Sigmoid colon (tissue), 7 donors: ENCODE results near the gene COL4A1. TPM values are rescaled to one million over a fixed set of nuclear protein-coding genes. Genes with fewer than 3 reads are reported as not detected.

Source experiments
- DNase-seq: peaks from one replicate; pipeline ENCODE4 v3.0.0-alpha.2; 2019
- H3K27ac ChIP-seq, 4 donors: fragments of 200-600 bp; sonication (generic); one replicate each; pipeline ENCODE4 v1.5.1; 2016 to 2019; ENCODE audit warnings: mild to moderate bottlenecking in 1 of 4
- H3K27me3 ChIP-seq, 3 donors: fragments of 200-600 bp; sonication (generic); one replicate each; pipeline ENCODE4 v1.5.1; 2019; ENCODE audit warnings: mild to moderate bottlenecking in 1 of 3
- H3K36me3 ChIP-seq, 4 donors: fragments of 200-600 bp; sonication (generic); one replicate each; pipeline ENCODE4 v1.5.1; 2016 to 2019
- H3K4me1 ChIP-seq, 4 donors: fragments of 200-600 bp; sonication (generic); one replicate each; pipeline ENCODE4 v1.5.1; 2017 to 2019
- H3K4me3 ChIP-seq, 4 donors: fragments of 200-600 bp; sonication (generic); one replicate each; pipeline ENCODE4 v1.5.1; 2017 to 2019; ENCODE audit warnings: mild to moderate bottlenecking in 2 of 4, moderate library complexity in 1 of 4
- H3K9me3 ChIP-seq, 4 donors: fragments of 200-600 bp in 3 of 4; sonication (generic) in 3 of 4; one replicate each; pipeline versions ENCODE4 v1.5.1 to v1.6.1; 2013 to 2019
- EP300 ChIP-seq, 4 donors: sonication (generic); formaldehyde crosslinking; IDR thresholded peaks; one replicate each; pipeline ENCODE4 v1.6.1; 2017; ENCODE audit warnings: antibody characterized with exemption in 4 of 4
- POLR2A ChIP-seq, 2 donors: fragments of 450-650 bp; IDR thresholded peaks; one replicate each; pipeline ENCODE4 v1.6.1; 2016; ENCODE audit warnings: antibody characterized with exemption in 2 of 2, mild to moderate bottlenecking in 2 of 2, moderate library complexity in 2 of 2
- POLR2AphosphoS5 ChIP-seq, 4 donors: sonication (generic); formaldehyde crosslinking; IDR thresholded peaks; one replicate each; pipeline ENCODE4 v1.6.1; 2017; ENCODE audit warnings: antibody characterized with exemption in 4 of 4
- WGBS, 2 donors: extraction: QIAGEN DNeasy Blood & Tissue Kit; methylation state at CpG; one replicate each; pipeline ENCODE4 v1.1.7; 2013; 5-methylcytosine and 5-hydroxymethylcytosine counted together
- intact Hi-C: fragments of 100-400 bp; cut with DNase I; formaldehyde crosslinking; loops from one replicate; pipeline ENCODE4 v1.15.1; 2023
- polyA plus RNA-seq, 3 donors: library from polyadenylated mRNA; stranded (reverse); fragments of 200-250 nt; gene quantifications; one replicate each; pipeline ENCODE4 v1.2.3, GENCODE V29; 2013
- total RNA-seq, 4 donors: library from RNA; depleted of rRNA; stranded (reverse); fragments of >200 nt; gene quantifications; one replicate each; pipeline ENCODE4 v1.1.0, GENCODE V29; 2016
- TF ChIP-seq, protein P1 (sequence below), 4 experiments: fragments of 450-650 bp in 3 of 4; fragments of 200-600 bp in 1 of 4; IDR thresholded peaks; one replicate each; pipeline ENCODE4 v1.5.1; 2016 to 2019; ENCODE audit warnings: antibody characterized with exemption in 4 of 4, mild to moderate bottlenecking in 3 of 4, moderate library complexity in 2 of 4
- donor health status: healthy with polysubstance abuse.
- donor health status: Bipolar disorder and iron deficiency.
- donor health status: healthy.

The COL4A1 gene
- total and polyA plus RNA-seq, 7 donors, result 9.2 to 598 (median 235) TPM

DNA sequence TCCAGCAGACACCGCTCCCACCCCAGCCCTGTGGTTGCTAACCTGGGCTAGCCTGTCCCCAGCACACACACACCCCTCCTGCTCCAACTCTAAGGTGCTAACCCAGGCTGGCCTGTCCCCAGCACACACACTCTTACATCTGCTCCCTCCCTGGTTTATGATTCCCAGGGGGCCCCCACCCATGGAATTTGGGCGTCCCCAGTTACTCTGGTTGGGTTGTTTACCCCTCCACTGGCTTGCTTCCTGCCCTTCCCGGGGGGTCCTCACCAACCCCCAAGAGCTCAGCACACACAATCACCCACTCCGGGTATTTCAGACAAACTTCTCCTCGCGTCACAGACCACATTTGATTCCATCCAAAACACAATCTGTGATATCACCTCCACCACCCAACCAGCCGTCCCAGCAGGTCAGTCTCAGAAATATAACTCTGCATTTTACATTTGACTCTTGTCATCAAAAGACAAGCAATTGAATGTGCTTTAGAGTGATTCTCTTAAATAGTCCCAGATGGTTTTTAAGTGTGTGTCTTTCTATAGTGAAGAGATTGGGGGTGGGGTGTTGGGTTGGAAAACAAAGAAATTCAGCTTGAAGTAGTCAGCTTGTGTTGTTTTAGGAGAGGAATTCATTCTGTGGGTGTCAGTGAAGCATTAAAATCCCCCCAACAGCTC is 20.2 kb upstream of the COL4A1 start:
- Histone ChIP-seq H3K9me3 (no peaks in the 10 kb centered on the region), H3K4me1 (peaks cover 0 to 100% (median 97%) of the 10 kb centered on the region in 4 donors), H3K27me3 (no peaks in the 10 kb centered on the region), H3K36me3 (no peaks in the 10 kb centered on the region), H3K27ac (peak overlapping the region; percentile 88 to 100 (median 94)), H3K4me3 (no peak overlapping the region)
- intact Hi-C loops, result no loop called here
- DNase-seq, result no peak
- TF ChIP-seq, protein P1, sequence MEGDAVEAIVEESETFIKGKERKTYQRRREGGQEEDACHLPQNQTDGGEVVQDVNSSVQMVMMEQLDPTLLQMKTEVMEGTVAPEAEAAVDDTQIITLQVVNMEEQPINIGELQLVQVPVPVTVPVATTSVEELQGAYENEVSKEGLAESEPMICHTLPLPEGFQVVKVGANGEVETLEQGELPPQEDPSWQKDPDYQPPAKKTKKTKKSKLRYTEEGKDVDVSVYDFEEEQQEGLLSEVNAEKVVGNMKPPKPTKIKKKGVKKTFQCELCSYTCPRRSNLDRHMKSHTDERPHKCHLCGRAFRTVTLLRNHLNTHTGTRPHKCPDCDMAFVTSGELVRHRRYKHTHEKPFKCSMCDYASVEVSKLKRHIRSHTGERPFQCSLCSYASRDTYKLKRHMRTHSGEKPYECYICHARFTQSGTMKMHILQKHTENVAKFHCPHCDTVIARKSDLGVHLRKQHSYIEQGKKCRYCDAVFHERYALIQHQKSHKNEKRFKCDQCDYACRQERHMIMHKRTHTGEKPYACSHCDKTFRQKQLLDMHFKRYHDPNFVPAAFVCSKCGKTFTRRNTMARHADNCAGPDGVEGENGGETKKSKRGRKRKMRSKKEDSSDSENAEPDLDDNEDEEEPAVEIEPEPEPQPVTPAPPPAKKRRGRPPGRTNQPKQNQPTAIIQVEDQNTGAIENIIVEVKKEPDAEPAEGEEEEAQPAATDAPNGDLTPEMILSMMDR (IDR thresholded peaks at IDR 0.05), result no peak
- TF ChIP-seq POLR2AphosphoS5 (IDR thresholded peaks at IDR 0.05) (no peak), EP300 (IDR thresholded peaks at IDR 0.05) (no peak), POLR2A (IDR thresholded peaks at IDR 0.05) (no peak)
- WGBS, 2 donors, result 53 to 71% methylated on average over 7 of the region's 7 CpGs

DNA sequence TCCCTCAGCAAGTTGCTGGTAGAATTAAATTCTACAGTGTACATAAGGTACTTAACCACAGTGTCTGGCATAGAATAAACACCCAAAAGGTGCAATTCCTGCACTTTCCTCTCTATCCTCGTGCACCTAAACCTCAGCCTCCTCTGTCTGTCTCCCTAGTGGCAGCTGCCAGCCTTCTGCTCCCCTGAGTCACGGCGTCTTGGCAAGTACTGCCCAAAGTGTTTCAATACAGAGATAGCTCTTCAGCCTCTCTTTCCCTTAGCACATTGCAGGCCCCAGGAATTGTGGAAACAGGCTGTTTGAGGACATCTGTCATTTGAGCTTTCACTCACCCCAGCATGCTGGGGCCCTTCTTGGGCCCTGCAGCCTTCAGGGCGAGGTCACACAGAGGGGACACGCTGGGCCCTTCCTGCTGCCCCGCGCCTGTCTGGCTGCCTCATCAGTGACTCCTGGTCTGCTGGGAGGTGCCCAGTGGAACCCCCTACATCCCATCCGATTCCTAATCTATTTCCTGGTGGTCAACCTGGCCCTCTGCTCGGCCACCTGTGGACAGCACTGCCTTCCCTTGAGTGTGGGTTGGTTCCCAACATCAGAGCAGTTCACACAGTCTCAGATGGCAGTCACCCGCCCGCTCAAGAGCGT is 19.4 kb upstream of the COL4A1 start:
- peaks cover 0 to 100% (median 97%) of the 10 kb centered on the region in 4 donors for H3K4me1 ChIP-seq
- no peak overlapping the region for H3K4me3 ChIP-seq
- 77 to 92% methylated on average over 12 of the region's 12 CpGs for WGBS, 2 donors
- H3K9me3 ChIP-seq, result no peaks in the 10 kb centered on the region
- no peaks in the 10 kb centered on the region for H3K36me3 ChIP-seq
- intact Hi-C loops, result no loop called here
- peak in 1 of 4 donors; percentile 22 for TF ChIP-seq POLR2AphosphoS5 (IDR thresholded peaks at IDR 0.05)
- TF ChIP-seq, protein P1 (IDR thresholded peaks at IDR 0.05), result no peak
- no peak for DNase-seq
- H3K27me3 ChIP-seq, result no peaks in the 10 kb centered on the region
- H3K27ac ChIP-seq, result peak overlapping the region; percentile 88 to 100 (median 94)

DNA sequence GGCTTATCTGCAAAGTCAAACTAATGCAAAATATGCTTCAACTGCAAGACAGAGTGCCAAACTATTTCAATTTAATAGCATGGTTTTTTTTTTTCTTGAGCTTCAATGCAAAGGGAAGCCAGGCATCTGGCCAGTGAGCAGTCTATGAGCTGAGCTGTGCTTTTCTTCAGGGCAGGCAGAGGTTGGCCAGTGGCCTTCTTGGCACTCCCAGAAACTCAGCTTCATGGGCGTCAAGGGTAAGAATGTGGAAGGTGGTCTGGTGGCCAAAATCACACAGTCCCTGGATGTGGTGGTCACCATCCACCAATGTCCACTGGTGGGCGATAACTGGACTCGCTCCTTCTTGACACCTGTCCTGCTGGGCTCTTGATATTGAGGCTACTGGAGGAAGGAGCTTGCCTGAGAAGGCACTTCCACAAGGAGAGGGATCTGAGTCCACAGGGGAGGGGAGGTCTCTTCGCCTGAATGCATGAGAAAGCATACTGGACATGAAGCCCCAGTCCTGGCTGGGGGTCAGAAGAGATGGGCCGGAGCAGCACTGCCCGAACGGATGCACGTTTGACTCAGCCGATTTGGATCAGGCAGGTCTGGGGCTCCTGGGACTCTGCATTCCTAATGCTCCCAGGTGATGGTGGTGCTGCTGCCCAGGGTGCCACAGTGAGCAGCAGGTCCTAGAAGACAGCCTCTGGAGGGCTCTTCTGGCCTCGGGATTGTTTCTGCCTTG is 17.2 kb upstream of the COL4A1 start:
- Histone ChIP-seq H3K36me3 (no peaks in the 10 kb centered on the region), H3K9me3 (no peaks in the 10 kb centered on the region), H3K27ac (peak overlapping the region; percentile 88 to 100 (median 94)), H3K27me3 (no peaks in the 10 kb centered on the region), H3K4me3 (no peak overlapping the region), H3K4me1 (peaks cover 0 to 100% (median 96%) of the 10 kb centered on the region in 4 donors)
- no peak for TF ChIP-seq POLR2AphosphoS5 (IDR thresholded peaks at IDR 0.05)
- TF ChIP-seq, protein P1 (IDR thresholded peaks at IDR 0.05), result no peak
- no peak for TF ChIP-seq EP300 (IDR thresholded peaks at IDR 0.05)
- no peak for TF ChIP-seq POLR2A (IDR thresholded peaks at IDR 0.05)
- DNase-seq, result peak; percentile 74
- intact Hi-C loops, result no loop called here
- WGBS, 2 donors, result 82 to 90% methylated on average over 10 of the region's 10 CpGs

DNA sequence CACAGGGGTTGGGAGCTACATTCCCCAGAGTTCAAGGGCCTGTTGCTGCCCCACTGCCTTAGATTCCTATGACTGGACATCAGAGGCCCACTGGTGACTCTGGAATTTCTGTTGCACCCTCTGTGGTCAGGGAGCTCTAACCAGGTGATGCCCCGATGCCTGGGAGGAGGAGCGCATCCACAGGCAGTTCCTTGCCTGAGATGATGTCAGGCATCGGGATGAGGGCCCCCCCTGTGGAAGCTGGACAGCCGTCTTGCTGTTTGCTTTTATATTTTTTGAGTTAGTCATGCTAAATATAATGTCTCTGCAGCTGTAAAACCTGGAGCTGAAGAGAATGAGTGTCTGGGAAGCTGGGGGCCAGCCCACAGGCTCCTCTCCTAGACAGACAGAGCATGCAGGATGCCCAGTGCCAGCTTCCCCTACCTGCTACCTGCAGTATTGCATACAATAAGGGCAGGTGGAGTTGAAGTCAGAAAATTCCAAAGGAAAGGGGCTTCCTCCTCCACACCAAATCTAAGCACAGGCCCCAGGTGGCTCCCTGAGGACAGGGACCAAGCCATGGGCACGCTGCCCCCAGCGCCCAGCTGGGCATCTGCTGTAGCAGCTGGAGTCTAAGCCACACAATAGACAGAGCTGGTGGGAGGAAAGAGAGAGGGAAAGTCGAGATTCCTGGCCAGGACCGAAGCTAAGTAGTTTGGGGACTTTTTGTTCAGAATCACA is 16.4 kb upstream of the COL4A1 start:
- Histone ChIP-seq H3K27ac (peak overlapping the region; percentile 88 to 100 (median 94)), H3K4me3 (no peak overlapping the region), H3K36me3 (no peaks in the 10 kb centered on the region), H3K27me3 (no peaks in the 10 kb centered on the region), H3K4me1 (peaks cover 0 to 100% (median 97%) of the 10 kb centered on the region in 4 donors), H3K9me3 (no peaks in the 10 kb centered on the region)
- peak; percentile 77 for DNase-seq
- WGBS, 2 donors, result 79 to 83% methylated on average over 8 of the region's 8 CpGs
- intact Hi-C loops, result no loop called here
- TF ChIP-seq POLR2A (IDR thresholded peaks at IDR 0.05) (no peak), POLR2AphosphoS5 (IDR thresholded peaks at IDR 0.05) (peak in 3 of 4 donors; percentile 6 to 28 (median 10))
- TF ChIP-seq, protein P1 (IDR thresholded peaks at IDR 0.05), result peak in 2 of 4 experiments; percentile 17 to 22
